Mesenteric fat pad (tissue), 1 donor: Measurements from ENCODE around the gene BSDC1. TPM values are rescaled to one million over a fixed set of nuclear protein-coding genes. Genes with fewer than 3 reads are reported as not detected.
"Not testable (repeated sequence)": the region's sequence is repeated elsewhere in the genome, so short reads cannot be mapped to it uniquely, and the experiment has no call there.

Source experiments
- DNase-seq: peaks from one replicate; pipeline ENCODE4 v3.0.0-alpha.2; 2020; ENCODE audit warnings: low spot score
- total RNA-seq: library from RNA; stranded (reverse); fragmentation: NEBNext Ultra II Directional; extraction: Animal tissue kit (Norgen Biotek cat#: 25700); gene quantifications from one replicate; pipeline ENCODE4 v1.2.1, GENCODE V29; 2021
- donor health status: DM: yes; HTN: yes; CAD: no.

Gene BSDC1
- total RNA-seq, 1 donor from 2014 or later, result 63.2 TPM

- peak; percentile 92 for DNase-seq
Measured at GRCh38 chr1:32361674-32362473, 32.4 kb downstream of the BSDC1 start.

GRCh38 chr1:32361308-32361673 lies 33.0 kb downstream of the BSDC1 start:
- no peak for DNase-seq

GRCh38 chr1:32358435-32358834 lies 35.8 kb downstream of the BSDC1 start:
- no peak for DNase-seq

GRCh38 chr1:32357614-32358013 lies 36.6 kb downstream of the BSDC1 start:
- DNase-seq, result no peak

- no peak for DNase-seq
Measured at GRCh38 chr1:32356478-32356877, 37.8 kb downstream of the BSDC1 start.

GRCh38 chr1:32355778-32356177 lies 38.5 kb downstream of the BSDC1 start:
- not testable (repeated sequence) for DNase-seq

GRCh38 chr1:32353886-32354570 lies 40.2 kb downstream of the BSDC1 start:
- no peak for DNase-seq

- DNase-seq, result no peak
Measured at GRCh38 chr1:32353431-32353830, 40.8 kb downstream of the BSDC1 start.

GRCh38 chr1:32352831-32353383 lies 41.3 kb downstream of the BSDC1 start:
- DNase-seq, result no peak

- DNase-seq, result no peak
Measured at GRCh38 chr1:32352239-32352745, 41.9 kb downstream of the BSDC1 start.

GRCh38 chr1:32351399-32352238 lies 42.6 kb downstream of the BSDC1 start:
- peak; percentile 97 for DNase-seq

GRCh38 chr1:32350785-32351398 lies 43.3 kb downstream of the BSDC1 start:
- peak; percentile 93 for DNase-seq

- DNase-seq, result no peak
Measured at GRCh38 chr1:32349211-32349708, 45.0 kb downstream of the BSDC1 start.

- no peak for DNase-seq
Measured at GRCh38 chr1:32346532-32347157, 47.6 kb downstream of the BSDC1 start.

GRCh38 chr1:32345289-32345827 lies 48.9 kb downstream of the BSDC1 start:
- no peak for DNase-seq

GRCh38 chr1:32342704-32343103 lies 51.5 kb downstream of the BSDC1 start:
- no peak for DNase-seq

- no peak for DNase-seq
Measured at GRCh38 chr1:32341971-32342370, 52.3 kb downstream of the BSDC1 start.

- no peak for DNase-seq
Measured at GRCh38 chr1:32341186-32341757, 53.0 kb downstream of the BSDC1 start.

- no peak for DNase-seq
Measured at GRCh38 chr1:32339363-32339978, 54.8 kb downstream of the BSDC1 start.
